GM21717 (cell line): Measurements from ENCODE around the gene RPGRIP1L.

ENCODE experiments used
- ATAC-seq: cut with Tn5 transposase; IDR thresholded peaks from one replicate; pipeline ENCODE4 v1.9.1; 2021; ENCODE audit warnings: mild to moderate bottlenecking, moderate library complexity; ENCODE audit not compliant: unreplicated experiment

RPGRIP1L gene

DNA sequence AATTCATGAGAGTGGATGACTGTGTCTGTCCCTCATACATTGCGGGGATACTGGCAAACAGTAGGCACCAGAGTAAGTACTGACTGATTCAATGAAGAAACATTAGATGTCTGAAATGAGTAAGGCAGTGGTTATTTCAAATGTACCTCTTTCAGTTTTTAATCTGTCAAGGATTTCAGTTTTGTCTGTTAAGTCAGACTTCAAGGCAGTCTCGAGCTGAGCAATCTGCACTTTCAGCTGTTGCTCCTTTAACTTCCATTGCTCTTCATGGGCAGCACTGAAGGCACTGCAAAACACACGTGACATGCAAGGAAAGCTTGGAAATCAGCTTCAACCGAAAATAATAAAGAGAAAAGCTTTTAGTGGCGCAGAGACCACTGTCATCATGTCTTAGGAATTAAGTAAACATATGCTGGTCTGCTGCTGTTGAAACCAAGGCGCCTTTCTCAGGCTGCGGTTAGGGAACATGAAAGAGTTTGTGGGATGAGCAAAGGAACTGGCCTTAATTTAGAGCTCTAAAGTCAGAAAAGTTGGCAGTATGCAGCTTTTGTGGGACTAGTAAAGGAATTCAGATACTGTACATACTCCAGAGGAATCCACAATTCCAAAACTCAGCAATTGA lies 38.8 kb downstream of the RPGRIP1L start:
- no peak for ATAC-seq

DNA sequence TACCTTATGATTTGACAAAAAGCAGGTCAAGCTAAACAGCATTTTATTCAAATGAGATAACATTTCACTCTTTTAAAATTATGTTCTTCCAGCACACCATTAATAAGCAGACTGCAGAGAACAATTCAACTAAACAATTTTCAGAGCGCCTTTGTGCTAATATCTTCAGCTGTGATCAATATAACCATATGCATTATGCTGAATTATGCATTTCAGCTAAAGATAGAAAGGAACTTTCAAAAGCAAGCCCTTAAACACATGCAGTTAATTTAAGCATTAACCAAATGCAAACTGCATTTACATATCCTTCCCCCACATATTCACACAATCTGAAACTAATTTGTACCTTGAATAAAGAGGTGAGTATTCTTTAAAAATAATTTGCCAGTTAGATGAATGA lies 41.6 kb downstream of the RPGRIP1L start:
- no peak for ATAC-seq

DNA sequence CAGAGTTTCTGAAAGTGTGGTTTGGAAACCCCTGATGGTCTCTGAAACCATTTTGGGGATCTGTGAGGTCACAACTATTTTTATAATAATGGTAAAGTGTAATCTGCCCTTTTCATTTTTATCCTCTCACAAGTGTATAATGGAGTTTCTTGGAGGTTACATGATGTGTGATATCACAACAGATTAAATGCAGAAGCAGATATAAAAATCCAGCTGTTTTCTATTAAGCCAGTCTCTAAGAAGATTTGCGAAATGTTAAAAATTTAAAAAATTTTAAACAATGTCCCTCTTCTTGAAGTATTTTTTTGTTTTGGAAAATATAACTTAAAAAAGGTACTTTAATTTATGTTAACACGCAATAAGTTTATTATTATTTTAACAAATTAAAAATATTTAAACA lies 48.7 kb downstream of the RPGRIP1L start:
- no peak for ATAC-seq

DNA sequence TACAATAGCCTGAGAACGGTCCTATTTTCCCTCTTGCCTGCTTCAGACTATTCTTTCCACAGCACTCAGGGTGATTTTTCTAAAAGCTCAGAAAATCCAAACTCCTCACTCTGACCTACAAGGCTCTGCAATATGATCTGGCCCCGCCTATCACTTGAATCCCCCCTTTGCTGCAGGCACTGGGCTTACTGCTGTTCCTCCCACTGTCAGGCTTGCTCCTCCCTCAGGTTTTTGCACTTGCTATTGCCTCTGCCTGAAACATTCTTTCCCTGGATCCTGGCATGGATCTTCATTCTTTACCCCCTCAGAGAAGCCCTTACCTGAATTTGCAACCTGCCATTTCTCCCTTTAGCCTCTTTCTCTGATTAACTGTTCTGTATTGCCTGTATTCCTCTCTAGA lies 52.3 kb downstream of the RPGRIP1L start:
- no peak for ATAC-seq

DNA sequence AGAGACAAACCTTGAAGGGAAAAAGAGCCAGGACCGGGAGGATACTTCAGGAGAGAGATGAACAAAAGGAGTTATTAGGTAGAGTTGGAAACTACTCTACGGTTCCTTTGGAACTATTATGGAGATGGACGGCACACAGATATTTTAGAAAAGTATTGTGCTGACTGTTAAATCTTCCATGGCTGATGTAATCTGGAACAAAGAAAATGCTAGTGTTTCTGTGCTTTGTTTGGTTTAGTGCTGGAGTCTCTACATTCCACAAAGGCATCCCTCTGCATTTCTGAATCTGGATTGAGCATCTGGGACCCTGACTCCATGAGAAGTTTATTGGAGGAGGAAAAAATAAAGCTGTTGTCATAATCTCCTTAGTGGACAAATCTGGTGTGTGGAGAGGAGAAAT lies 57.2 kb downstream of the RPGRIP1L start:
- no peak for ATAC-seq

DNA sequence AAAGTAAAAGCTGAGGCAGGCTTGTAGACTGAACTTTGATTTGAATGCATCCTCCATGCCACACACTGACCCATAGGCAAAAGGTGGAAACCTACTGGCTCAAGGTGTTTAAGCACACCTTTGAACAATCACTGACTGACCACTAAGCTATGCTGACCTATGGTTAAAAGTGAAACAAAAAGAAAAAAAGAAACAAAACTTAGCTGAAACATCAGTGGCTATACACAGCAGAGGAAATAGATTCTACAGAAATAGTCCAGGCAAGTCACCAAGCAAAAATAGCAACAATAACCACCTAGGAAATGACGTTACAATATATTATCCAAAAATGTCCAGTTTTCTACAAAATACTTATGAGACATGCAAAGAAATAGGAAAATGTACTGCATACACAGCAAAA lies 60.2 kb downstream of the RPGRIP1L start:
- peak; percentile 56 for ATAC-seq

DNA sequence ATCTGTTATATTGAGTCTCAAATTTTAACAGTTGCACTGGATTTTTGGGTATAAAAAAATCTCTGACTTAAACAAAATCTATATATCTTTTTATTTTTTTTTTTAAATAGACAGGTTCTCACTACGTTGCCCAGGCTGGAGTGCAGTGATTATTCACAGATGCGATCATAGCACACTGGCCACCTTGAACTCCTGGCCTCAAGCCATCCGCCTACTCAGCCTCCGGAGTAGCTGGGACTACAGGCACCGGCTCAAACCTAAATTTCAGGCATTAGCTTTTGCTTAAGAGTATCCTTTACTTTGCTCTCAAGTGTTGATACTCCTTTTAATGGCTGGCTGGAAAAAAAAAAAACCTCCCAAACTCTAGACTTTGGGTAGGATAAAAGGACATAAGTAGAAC lies 61.6 kb downstream of the RPGRIP1L start:
- ATAC-seq = no peak

DNA sequence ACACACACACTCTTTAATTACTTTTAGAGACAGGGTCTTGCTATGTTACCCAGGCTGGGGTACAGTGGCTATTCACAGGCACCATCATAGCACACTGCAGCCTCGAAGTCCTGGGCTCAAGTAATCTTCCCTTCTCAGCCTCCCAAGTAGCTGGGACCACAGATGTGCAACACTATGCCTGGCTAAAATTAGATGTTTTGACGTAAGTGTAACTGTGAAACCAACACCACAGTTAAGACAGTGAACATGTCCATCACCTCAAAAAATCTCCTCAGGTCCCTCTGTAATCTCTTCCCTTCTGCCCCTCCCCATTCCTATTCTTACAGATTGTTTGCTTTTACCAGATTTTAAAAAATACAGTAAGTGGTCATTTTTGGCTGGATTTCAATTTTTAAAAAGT lies 66.7 kb downstream of the RPGRIP1L start:
- no peak for ATAC-seq

DNA sequence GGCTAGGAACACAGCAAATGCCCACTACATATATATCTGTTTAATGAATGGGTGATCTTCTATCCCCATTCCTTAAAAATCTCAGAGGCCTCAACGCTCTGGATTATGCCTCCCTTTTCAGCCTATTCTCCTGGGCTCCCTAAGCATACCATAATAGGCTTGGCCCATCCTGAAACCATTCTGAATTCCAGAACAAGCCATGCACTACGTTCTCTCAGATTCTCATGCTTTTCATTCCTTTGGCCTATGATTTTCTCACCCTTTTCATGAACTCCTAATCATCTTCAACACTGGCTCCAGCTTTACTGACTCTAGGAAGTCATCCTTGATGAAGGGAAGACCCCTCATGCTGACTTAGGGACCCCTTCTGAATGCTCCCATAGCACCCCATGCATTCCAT lies 71.1 kb downstream of the RPGRIP1L start:
- no peak for ATAC-seq

DNA sequence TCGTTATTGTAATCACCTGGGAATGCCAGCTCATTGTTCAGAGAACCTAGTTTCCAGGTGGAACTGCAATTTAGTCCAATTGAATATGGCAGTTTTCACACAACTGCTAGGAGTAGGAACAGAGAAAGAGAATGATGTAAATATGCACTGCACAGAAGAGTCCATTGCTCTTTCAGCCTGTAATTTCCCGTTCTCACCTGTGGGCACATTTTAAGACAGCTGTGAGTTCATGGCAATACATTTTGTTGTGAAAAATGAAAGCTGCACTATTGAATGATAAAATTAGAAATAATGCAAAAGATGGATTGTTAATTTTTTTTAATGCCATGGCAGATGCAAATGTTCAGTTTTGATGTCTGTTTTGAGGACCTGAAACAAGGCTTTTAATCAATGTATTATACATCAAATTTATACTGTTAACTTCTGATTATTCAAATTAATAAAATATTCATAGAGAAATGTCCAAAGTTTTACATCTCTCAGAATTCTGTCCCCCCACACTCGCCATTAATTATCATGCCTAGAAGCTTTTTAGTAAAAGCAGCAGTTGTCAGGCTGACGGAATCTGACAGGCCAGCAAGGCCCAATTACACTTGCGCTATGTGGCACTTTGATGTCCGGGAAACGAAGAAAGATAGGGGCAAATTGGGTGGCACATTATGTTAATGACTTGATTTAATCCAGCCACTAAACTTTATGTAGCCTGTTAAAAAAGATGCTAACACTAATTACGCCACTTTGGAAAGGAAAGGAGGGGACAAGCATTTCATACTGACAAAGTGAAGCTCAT lies 72.2 kb downstream of the RPGRIP1L start:
- ATAC-seq = no peak

DNA sequence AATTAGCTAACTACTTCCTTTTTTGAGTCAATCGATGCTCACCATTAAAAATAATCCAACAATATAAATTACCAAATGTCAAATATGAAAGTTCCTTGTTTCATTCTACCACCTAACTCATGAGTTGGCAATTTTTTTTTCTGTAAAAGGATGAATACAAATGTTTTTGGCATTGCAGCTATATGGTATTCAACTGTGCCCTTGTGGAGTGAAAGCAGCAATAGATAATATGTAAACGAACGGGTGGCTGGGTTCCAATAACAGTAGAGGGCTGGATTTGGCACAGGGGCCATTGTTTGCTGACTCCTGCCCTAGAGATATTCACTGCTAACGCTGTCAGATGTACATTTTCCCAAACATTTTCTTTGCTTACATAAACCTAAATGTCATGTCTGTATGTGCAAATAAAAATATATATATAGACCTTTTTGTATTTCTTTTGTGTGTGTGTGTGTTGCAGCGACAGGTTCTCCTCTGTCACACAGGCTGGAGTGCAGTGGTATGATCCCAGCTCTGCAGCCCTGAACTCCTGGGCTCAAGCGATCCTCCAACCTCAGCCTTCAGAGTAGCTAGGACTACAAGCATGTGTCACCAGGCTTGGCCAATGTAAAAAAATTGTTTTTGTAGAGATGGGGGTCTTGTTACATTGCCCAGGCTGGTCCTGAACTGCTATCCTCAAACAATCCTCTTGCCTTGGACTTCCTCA lies 73.9 kb downstream of the RPGRIP1L start:
- ATAC-seq = no peak

DNA sequence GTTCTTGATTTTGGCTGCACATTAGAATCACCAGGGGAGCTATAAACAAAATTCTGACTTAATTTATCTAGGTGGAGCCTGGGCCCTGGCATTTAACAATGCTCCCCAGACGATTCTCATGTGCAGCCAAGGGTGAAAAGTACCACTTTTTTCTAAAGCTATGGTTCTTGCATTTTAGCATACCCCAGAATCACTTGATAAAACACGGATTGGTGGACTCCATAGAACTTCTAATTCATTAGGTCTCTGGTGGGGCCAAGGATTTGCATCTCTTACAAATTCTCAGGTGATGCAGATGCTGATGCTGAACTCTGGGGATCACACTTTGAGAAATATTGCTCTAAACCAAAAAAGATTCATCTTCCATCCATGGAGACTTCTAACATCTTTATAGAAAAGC lies 74.5 kb downstream of the RPGRIP1L start:
- ATAC-seq = no peak

DNA sequence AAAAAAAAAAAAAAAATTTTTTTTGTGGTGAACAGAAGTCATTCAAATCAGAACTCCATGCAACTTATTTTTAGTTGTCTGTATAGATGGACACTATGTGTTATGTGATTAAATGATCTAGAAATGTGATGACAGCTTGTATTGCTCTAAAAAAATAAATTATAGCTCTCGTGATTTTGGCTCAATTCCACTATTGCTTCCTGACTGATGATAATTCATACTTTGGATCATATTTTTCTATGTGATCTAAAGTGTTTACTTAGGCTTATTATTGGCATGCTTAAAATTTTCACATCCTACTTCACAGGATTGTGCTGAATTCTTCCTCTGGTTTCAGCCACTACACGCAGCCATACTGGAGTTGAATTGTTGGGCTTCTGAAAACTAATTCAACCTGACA lies 76.8 kb downstream of the RPGRIP1L start:
- no peak for ATAC-seq

DNA sequence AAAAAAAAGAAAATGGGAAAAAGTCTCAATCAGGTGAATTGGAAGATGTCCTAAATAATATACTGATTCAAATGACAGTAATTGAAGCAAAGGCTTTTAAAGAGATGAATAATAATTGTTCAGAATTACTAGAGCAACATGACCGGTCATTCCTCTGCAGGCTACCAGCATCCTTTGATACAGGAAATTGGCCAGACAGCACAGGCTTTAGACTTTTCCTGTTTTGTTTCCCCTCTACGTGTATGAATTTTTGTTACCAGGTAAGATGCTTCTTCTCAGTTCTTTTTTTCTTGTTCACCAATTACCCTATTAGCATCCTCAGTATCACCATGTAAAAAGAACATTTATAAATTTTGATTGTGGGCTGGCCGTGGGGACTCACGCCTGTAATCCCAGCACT lies 77.5 kb downstream of the RPGRIP1L start:
- ATAC-seq = no peak

DNA sequence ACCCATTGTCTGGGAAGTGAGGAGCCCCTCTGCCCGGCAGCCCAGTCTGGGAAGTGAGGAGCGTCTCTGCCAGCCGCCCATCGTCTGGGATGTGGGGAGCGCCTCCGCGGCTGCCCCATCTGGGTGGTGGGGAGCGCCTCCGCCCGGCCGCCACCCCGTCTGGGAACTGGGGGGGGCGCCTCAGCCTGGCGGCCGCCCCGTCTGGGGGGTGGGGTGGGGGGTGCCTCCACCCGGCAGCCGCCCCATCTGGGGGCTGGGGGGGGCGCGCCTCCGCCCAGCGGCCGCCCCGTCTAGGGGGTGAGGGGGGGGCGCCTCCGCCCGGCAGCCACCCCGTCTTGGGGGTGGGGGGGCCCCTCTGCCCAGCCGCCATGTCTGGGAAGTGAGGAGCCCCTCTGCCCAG lies 78.4 kb downstream of the RPGRIP1L start:
- ATAC-seq = no peak

DNA sequence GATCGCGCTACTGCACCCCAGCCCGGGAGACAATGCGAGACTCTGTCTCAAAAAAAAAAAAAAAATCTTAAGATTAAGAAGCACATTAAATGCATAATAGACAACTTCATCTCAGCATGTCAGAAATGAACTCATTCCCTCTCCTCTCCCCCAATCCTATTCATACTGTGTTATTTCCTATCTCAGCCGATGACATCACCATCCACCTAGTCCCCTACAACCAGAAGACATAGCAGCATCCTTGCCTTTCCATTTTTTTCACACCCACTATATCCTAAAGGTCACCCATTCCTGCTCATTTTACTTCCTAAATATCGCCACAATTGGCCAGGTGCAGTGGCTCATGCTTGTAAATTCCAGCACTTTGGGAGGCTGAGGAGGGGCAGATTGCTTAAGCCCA lies 81.3 kb downstream of the RPGRIP1L start:
- ATAC-seq = no peak

DNA sequence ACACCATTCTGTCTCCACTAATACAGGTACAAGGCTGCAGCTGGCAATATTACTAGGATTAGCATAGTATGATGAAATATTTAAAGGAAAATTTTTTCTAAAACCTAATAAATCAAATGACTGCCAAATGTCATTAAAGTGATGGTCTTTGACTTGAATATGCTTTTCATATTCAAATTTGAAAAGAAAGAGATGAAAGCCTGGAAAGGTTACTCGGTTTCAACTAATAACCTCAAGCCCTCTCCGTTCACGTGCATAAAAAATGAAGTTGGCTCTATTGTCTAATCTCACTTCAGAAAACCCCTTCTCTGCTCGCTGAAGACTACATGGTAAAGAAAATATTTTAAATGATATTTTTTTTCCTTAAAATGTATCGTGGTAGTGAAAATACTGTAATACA lies 83.2 kb downstream of the RPGRIP1L start:
- no peak for ATAC-seq

DNA sequence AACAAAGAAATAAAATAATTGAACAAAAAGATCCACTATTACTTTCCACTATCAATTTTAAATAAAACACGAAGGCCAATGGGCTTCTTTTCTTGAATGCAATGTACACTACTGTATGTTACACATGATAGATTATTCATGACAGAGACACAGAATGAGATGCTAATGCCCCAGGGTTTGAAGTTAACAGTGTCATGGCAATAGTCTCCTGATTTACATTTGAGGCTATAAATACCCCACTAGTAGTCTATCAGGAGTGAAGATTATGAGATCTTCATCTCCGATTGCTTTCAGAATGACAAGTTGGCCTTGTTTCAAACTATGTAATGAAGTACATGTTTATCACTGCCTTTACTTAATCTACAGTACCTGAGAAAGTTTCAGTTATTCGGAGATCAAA lies 84.4 kb downstream of the RPGRIP1L start:
- no peak for ATAC-seq

DNA sequence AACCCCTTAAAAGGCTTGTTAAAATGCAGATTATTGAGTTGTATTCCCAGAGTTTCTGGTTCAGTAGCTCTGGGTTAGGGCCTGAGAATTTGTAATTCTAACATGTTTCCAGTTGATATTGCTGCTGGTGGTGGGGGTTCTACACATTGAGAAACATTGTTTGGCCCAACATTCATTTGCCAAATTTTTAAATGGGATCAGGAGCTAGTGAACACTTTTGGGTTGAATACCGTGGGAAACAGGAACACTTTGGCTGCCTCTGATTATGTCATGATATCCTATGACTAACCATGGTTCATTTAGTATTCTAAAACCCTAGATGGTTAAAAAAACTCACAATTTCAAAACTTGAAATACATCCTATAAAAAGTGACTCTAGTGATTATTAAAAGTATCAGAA lies 89.3 kb downstream of the RPGRIP1L start:
- ATAC-seq = no peak

DNA sequence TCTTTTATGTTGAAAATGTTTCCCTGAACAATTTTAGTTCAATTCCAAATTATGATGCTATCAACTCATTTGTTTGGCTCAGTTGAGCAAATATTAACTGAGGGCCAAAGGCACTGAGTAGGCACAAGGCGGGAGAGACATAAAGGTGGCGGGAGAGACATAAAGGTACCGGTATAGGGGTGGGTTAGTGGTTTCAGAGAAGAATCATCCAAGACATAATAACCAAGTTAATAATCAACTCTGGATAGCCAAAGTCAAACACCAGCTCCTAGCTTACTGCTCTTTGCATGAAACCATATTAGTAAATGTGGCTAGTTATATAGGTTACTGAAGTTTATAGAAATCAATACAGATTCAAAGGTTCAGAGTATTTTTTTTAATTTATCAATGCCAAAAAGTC lies 91.7 kb downstream of the RPGRIP1L start:
- no peak for ATAC-seq

DNA sequence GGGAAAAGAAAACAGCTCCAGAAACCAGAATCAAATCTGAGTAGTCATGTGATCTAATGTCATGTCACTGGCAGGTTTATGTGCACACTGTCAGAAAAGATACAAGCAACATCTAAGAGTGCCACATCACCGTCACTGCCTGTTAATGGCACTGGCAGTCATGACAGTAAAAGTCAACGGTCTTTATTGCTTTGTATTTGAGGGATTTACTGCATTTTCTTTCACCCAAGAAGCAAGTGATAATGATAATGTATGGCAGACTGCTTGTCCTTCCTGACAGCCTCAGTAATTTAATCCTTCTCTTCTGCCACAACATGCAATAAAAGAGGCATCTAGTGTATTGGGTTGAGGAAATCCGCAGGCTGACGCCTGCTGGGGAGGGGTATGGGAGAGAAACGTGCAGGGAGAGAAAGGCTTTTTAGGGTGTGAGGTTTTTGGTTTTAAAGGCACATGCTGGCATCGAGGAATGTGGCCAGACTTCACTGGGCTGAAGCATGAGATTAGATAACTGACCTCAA lies 92.4 kb downstream of the RPGRIP1L start:
- ATAC-seq = no peak

DNA sequence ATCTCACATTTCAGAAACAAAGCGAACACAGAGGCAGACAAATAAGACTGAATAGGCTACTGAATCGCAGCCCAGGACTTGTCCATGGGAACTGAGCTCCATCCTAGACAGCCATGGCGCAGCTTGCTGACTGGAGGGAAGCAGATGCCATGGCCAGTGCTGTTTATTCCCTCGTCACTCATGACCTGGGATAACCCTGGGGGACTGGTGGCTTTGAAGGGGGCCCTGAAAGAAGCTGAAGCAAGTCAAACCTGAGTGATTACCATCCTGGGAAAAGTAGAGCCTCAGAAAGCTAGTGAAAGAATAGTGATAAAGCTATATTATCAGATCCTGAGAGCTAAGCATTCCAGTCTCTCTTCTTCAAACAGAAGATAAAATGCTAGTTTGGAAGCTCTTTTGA lies 94.1 kb downstream of the RPGRIP1L start:
- ATAC-seq = no peak
